HL-60/S4 (cell line): ENCODE results near the gene PTPN9.
"Not testable (repeated sequence)": the region's sequence is repeated elsewhere in the genome, so short reads cannot be mapped to it uniquely, and the experiment has no call there.

Experiments used
- in situ Hi-C: fragments of 300-500 bp; cut with MboI; formaldehyde crosslinking; loops from 2 replicates; pipeline ENCODE4 v1.14.3; 2022; ENCODE audit warnings: low sequenced_read_pairs

Gene PTPN9

DNA sequence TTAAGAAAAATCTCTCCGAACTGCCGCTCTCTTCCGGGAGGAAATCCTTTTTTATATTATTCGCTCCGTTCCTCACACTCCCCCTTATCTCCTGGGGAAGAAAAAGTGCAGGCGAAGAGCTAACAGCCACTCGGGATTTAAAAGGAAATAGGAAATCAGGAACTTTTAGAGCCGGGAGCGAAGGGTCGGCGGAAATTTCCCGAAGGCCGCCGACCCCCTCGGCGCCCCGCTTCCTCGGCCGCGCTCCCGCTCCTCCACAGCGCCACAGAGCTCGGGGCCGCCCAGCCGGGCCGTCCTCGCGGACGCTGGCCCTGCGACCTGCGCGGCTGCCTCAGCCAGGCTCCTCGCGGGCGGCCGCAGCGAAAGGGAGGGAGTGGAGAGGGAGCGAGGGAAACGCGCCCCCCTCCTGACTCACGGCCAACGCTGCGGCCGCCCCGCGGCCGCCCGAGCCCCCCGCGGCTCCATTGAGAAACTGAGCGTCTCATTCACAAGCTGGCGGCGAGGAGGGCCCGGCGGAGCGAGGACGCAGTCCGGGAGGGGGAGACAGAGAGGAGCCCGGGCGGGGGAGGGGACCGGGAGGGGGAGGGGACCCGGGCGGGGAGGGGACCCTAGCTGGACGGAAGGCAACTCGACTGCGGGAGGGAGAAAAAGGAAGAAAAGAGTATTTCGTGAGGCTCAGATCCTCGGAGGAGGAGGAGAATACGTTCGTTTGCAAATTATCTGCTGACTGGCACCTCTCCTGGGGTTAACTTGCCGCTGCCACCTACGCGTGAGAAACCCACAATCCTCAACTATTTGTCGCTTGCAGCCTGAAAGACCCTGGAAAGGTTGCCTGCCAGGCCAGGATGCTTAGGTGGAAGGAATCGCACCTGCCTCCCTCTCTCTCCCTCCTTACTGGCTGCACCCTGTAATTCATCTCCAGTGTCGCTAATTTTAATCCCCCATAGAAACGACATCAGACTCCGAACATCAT lies at the start of gene PTPN9:
TSS of gene PTPN9 (minus strand) at position 368 of the 973 bp plus-strand sequence. CDS start 539 bp downstream, outside the sequence.
- in situ Hi-C loops: no loop called here

DNA sequence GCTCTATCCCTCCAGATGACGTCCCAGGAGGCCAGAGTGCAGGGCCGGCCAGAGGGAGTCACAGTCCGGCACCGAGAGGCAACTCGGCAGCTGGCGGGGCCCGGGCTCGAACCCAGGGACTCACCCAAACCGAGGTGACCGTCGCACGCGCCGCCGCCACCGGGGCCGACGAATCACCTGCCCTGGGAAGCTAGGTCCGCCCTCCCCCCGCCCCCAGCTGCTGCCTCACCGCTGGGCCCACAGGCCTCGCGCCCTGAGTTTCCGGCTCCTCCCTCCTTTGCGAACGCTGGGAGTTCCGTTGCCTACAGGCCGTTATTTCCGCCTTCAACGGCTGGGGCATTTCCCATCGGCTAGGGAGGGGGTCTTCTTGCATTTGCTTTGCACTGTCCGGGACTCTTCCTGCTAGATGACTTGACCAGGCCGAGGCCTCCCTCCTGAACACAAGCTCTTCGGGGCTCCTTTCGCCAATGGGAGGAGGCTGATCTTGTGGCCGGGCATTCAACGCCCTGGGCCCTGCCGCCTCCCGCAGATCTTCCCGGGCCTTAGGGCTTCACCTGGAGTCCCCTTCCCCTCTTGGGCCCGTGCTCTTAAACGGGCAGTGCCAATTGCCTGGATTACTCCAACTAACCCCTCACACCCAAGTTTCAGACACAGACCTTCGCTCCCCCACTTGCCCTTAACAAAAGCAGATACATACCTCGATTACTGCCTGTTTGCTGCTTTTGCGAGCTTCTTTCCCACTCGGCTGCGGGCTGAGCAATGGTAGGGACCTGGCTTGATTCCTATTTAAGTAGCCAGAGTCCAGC lies 46.6 kb upstream of the PTPN9 start, which contains the start of gene SNUPN:
TSS of gene SNUPN (minus strand) at position 184 of the 806 bp plus-strand sequence. CDS start 4,674 bp downstream, outside the sequence.
- in situ Hi-C loops: loop anchor here (25.0 kb wide), 1 partner anchor 613 kb away; the partner anchor contains the start of gene PPCDC

DNA sequence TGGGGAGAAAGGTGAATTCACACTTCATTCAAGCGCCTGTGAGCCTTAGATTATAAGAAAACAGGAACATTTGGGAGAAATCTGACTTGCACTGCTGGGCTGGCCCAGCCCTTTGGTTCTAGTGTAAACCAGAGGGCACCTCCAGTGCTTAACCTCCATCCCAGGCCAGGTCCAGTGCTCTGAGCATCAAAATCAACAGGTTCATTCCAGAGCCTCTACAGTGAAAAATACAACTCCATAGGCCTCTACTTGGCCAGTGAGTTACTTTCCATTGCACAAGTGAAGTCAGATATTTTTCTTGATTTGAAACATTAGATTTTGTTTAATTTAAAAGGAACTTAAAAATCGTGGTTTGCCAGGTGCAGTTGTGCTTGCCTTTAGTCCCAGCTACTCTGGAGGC lies 43.4 kb upstream of the PTPN9 start:
- in situ Hi-C loops: no loop called here

DNA sequence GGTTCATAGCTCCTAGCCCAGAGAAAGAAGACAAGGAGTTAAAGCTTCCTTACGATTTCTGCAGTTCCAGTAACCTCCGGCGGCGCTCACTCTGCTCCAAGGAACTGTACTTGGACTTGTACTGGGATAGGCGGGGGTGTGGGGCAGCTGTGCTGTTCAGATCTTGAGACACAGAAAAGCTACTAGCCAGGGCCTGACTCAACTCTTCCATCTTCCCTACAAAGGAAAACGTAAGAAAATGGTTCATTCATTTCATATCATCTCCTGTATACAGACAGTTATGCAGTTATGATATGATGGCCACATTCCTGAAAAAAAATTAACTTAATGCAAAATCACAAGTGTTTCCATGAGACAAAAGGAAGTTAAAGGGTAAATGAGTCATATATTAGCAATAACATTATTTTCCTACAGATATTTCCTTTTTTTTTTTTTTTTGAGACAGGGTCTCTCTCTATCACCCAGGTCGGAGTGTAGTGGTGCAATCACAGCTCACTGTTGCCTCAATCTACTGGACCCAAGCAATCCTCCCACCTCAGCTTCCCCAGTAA lies 41.8 kb upstream of the PTPN9 start:
- in situ Hi-C loops: no loop called here

DNA sequence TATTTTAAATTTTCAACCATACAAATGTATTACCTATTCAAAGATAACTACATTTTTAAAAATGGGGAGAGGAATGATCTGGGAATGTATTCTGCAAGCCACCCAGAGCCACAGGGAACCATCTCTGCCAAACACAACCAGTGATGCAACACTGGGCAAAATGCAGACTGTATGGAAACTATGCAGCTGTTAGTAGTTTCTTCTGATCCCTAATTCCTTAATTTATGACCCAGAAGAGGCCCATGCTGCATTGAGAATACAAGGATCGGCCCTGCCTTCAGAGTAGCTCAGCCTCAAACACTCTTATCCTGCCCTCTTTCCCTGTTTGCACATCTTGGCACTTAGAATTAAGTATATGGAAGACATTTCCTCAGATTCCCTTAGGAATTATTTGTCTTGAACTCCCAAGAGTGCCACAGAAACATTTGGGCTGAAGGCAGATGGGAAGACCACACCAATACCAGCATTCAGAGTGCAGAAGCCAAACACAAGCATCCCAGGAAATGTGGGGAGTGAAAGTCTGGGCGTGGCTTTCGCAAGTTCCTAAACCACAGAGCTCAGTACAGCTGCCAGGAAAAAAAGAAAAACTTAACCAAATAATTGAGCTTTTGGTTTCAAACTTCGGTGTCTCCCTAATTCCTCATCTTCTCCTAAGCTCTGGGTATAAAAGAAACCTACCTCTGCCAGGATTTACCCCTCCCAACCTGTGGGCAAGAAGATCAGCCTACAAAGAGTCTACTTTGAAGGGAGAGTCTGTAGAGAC lies 41.1 kb upstream of the PTPN9 start:
- in situ Hi-C loops: no loop called here

DNA sequence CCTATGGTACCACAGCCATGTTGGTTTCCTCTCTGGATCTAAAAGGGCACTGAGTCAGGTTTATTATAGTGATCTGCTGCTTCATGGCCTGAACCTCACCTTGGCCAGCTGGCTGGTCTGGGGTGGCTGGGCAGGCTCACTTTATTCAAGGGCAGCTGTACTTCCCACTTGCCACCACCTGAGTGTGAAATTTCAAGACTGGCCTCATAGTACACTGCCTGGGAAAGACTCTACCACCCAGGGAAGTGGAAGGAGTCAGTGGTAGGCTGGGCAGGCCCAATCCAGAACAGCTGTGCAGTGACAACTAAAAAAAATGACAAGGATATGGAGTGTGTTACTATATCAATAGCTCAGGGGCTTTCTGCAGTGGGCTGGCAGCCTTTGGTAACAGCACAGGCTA lies 37.7 kb upstream of the PTPN9 start:
- in situ Hi-C loops: no loop called here

DNA sequence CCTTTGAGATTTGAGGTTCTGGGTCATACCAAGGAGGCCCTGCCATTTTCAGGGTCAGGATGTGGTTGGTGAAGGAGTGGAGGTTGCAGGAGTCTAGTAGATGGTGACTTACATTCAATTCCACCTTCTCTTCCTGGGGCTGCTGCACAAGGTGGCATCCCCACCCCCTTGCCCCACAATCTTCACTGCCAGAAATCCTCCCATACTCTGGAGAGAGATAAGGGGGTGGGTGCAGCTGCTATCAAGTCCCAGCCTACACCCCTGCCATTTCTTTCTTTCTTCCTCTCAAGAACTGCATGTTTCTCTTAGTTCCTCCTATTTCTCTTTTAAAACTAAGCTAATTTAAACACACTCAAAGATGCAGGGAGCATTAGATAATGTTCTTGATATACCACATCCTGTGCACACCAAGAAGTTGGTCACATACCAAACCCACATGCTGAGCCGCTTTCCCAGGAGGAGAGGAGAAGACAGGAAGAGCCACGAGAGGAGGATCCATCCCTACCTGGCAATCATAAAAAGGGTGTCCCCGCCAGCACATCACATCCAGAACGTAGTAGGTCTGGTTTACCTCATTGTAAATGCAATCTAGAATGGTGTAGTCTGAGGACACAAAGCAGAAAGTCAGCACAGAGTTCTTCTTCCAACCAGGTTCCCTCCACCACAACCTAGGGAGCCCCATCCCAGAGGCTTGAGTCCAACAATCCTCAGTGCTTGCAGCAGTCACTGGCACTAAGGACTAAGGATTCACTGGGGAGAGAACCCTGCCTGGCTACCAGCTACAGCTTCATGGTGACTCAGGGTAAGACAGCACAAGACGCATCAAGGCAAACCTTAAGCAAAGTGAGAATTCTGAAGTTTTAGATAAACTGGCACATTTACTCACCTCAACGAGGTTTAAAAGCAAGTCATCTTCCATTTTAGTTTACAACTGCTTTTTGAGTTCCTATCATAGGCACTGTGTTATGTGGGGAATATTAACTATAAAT lies 27.9 kb upstream of the PTPN9 start:
- in situ Hi-C loops: no loop called here

DNA sequence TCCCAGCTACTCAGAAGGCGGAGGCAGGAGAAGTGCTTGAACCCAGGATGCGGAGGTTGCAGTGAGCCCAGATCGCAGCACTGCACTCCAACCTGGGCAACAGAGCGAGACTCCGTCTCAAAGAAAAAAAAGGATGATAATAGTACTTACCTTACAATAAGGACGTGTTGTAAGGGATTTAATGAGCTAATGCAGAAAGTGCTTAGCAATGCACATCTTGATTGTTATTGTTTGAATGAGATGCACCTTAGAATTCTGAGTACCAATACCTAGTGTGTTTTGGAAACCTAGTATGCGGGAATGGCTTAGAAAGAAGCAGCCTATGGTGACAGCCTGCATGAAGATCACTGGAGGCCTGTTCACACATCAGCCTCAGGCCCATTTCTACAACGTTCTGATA lies 26.9 kb upstream of the PTPN9 start:
- in situ Hi-C loops: no loop called here

DNA sequence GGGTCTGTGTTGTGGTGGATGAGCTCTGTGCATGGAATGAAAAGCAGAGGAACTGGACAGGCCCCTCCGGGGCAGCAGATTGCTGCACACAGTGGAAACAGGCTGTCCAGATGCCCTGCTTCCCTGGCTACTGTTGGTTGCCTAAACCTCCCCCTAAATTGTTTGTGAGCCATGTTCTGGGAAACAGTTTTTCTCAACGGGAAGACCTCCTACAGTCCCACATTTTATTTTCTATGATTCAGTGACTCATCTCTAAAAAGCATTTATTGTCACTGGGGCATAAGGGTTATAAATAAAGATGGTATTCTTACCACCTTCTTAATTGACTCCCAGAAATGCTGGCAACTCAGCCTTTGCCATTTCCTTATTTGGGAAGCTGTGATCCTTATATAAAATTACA lies 20.3 kb upstream of the PTPN9 start:
- in situ Hi-C loops: no loop called here

DNA sequence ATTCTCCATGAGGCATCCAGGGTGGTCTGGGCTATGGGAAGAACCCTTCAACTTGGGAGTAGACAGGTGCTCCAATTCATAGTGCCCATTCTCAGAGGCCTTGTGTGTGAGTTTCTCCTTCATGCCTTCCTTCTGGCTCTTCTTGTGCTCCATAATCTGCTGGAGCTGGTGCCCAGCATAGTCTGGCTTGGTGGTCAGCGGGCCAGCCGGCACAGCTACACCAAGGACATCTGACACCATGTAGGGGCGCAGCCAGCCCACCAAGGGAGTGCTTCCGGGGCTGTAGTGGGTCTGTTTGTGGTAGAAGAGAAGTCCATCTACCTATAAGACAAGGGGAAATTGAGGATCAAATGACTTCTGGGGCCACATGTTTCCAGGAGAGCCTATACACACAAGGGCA lies 19.2 kb upstream of the PTPN9 start:
- in situ Hi-C loops: no loop called here

DNA sequence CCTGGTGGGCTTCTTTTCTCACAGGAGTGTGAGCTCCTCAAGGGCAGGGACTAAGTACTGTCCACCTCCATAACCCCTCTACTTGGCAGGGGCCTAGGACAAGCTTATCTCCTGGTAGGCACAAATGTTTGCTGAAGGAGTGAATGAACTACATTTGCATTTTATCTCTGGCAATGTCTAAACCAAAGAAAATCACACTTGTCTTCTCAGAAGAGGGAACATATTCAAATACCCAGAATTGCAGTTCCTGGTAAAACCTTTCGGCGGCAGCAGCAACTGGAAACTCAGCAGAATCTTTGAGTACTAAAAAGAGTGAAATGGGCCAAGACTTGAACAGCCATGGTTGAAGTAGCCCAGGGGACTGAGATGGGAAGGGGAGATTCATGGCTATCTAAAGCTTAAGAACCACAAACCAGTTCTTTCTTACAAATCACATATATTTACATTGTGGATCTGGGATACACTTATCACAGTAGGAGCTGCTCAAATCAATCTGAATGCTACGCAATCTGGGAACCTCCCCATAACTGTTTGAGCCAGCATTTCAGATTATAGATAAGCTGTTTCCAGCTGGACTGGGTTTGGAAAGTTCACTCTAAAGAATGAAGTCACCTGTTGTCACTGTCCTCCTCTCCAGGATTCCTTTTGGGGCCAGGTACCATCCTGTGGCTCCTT lies 18.7 kb upstream of the PTPN9 start:
- in situ Hi-C loops: no loop called here

DNA sequence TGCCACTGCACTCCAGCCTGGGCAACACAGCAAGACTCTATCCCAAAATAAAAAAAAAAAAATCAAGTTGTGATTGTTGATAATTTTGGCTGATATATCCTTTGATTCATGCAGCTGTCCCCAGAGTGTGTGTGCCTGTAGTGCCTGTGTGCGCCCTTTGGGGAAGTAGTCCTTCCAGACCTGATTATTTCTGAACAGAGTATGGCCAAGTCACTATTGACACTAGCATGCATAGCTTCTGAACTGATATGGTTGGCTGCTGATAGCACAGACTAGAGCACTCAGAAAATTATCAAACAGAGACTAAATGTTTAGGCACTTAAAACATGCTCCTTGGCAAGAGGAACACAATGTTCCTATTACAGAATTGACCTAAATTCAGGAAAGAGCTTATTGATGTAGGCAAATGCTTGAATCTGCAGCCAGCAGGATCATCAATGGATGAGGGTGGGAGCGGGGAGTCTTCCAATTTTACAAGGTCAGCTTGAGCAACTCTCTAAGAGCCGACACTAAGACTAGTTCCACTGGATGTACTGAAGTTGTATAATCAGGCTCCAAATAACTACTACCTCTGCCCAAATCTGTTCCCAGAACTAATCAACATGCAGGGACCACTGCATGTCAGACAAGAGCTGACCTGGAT lies 17.7 kb upstream of the PTPN9 start:
- in situ Hi-C loops: no loop called here

DNA sequence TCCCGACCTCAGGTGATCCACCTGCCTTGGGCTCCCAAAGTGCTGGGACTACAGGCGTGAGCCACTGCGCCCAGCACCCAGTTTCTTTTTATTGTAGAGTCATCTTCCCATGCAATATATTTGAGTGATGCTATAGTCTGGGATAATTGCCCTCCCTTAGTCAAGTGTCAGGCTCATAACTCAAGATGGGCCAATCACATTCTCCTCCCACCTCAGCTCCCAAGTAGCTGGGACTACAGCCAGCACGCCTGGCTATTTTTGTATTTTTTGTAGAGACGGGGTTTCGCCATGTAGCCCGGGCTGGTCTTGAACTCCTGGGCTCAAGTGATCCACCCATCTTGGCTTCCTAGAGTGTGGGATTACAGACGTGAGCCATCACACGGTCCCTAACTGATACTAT lies 15.2 kb upstream of the PTPN9 start:
- in situ Hi-C loops: no loop called here

DNA sequence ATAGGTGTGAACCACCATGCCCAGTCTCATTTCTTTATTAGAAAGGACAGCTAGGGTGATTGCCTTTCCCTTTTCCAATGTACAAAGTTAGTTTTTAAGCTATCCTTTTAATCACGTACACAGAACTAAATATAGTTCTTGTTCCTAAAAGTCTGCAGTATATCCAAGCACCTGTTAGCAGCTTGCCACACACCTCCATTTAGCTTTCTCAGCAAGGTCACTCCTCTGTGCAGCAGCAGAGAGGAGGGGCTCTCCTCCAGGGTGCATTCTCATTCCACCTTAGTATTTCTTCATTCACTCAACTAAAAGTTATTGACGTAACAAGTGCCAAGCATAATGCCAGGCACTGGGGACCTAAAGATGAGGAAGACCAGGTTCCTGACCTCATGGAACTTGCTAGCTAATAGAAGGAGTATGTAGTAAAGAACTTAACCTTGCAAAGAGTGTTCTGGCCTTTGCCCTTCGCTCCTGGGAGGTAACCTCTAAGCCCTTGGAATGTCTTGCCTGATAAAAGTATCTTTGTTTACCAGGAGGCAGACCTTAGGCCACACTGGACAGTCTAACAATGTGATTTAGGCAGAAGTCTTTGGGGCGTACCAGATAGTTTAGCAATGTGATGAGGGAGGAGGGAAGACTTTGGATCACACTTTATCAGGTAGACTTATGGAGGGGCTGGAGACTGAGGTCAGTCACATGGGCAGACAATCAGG lies 12.7 kb upstream of the PTPN9 start:
- in situ Hi-C loops: no loop called here

DNA sequence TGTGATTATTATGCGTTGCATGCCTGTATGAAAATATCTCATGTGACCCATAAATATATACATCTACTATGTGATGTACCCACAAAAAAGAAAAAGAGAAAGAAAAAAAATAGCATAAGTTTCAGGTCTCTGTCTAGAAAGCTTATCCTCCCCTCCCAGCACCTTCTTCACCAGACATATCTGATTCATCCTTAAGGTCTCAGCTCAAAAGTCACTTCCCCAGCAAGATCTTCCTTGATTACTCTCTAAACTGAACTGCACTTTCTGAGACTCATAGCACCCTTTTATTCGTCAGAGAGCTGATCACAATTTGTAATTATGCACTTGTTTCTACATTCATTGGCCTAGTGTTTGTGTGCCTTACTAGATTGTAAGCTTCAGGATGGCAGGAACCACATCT lies 11.1 kb upstream of the PTPN9 start:
- in situ Hi-C loops: no loop called here

DNA sequence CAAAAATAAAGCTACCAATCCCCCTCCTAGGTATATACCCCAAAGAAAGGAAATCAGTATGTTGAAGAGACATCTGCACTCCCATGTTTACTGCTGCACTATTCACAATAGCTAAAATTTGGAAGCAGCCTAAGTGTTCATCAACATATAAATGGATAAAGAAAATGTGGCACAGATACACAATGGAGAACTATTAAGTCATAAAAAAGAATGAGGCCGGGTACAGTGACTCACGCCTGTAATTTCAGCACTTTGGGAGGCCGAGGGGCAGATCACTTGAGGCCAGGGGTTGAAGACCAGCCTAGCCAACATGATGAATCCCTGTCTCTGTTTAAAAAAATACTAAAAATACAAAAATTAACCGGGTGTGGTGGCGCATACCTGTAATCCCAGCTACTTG lies 10.0 kb upstream of the PTPN9 start:
- in situ Hi-C loops: no loop called here

DNA sequence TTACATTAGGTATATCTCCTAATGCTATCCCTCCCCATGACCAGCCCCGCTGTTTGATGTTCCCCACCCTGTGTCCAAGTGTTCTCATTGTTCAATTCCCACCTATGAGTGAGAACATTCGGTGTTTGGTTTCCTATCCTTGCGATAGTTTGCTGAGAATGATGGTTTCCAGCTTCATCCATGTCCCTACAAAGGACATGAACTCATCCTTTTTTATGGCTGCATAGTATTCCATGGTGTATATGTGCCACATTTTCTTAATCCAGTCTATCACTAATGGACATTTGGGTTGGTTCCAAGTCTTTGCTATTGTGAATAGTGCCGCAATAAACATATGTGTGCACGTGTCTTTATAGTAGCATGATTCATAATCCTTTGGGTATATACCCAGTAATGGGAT lies 7.3 kb upstream of the PTPN9 start:
- in situ Hi-C loops: not testable (repeated sequence)

DNA sequence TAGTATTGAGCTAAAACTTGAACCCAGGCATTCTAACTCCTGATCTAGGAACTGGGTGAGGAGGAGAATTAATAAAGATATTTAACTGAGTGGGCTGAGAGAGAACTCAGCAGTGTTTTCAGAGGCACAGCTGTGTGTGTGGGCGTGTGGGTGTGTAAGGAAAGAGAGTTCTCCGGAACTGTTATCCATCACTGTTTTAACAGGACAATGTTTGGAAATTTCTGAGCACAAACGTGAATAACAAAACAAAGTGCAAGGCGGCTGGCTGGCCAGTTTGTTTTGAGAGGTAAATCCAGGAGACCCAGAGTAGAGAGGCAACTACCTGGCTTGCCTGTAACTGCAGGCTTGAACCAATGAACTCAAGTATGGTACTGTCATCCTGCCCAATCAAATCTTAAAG lies 5.0 kb upstream of the PTPN9 start:
- in situ Hi-C loops: no loop called here
